ENCODE results near the gene PCDHB12. TPM values are rescaled to one million over a fixed set of nuclear protein-coding genes. Genes with fewer than 3 reads are reported as not detected.
"Not testable (repeated sequence)": the region's sequence is repeated elsewhere in the genome, so short reads cannot be mapped to it uniquely, and the experiment has no call there.

Gene PCDHB12
- total RNA-seq, 4 donors from 2014 or later = 1.0 to 3.1 (median 2.3) TPM

- TF ChIP-seq CTCF (IDR thresholded peaks at IDR 0.05; ENCODE audit: low read depth) = no peak
Measured at GRCh38 chr5:141192110-141192725, 16.3 kb upstream of the PCDHB12 start, which contains the start of gene PCDHB10. Gene PCDHB10 (plus strand): TSS chr5:141192353. CDS start chr5:141192553, 200 bp downstream.

GRCh38 chr5:141196363-141196762 is 12.2 kb upstream of the PCDHB12 start:
- no peak for TF ChIP-seq CTCF (IDR thresholded peaks at IDR 0.05; ENCODE audit: low read depth)

GRCh38 chr5:141199359-141200235 is 8.9 kb upstream of the PCDHB12 start, which contains the start of gene PCDHB11:
Gene PCDHB11 (plus strand): TSS chr5:141199627. CDS start chr5:141199775, 148 bp downstream.
- TF ChIP-seq CTCF (IDR thresholded peaks at IDR 0.05; ENCODE audit: low read depth) = no peak

- TF ChIP-seq CTCF (IDR thresholded peaks at IDR 0.05; ENCODE audit: low read depth) = not testable (repeated sequence)
Measured at GRCh38 chr5:141213656-141214339, 5.3 kb downstream of the PCDHB12 start, which contains the start of gene PCDHB13. Gene PCDHB13 (plus strand): TSS chr5:141213919. CDS start chr5:141214124, 205 bp downstream.

- TF ChIP-seq CTCF (IDR thresholded peaks at IDR 0.05; ENCODE audit: low read depth) = no peak
Measured at GRCh38 chr5:141223112-141223783, 14.7 kb downstream of the PCDHB12 start, which contains the start of gene PCDHB14. Gene PCDHB14 (plus strand): TSS chr5:141223343. CDS start chr5:141223506, 163 bp downstream.

GRCh38 chr5:141234109-141234667 is 25.7 kb downstream of the PCDHB12 start:
- no peak for TF ChIP-seq CTCF (IDR thresholded peaks at IDR 0.05; ENCODE audit: low read depth)

Data from subcutaneous adipose tissue (tissue), 4 donors.